ENCODE results near the gene SYCE3.

The SYCE3 gene

GRCh38 chr22:50579752-50580151 is 17.0 kb upstream of the SYCE3 start:
- no peaks in the 10 kb centered on the region for H3K9me3 ChIP-seq (ENCODE audit: control insufficient read depth, insufficient read depth, low read depth, low read length)
- H3K27ac ChIP-seq (ENCODE audit: extremely low read depth, low read depth, low read length) = no peak overlapping the region
- peaks cover 3% of the 10 kb centered on the region; the same call in 1 of the 2 replicates for H3K4me1 ChIP-seq (ENCODE audit: control insufficient read depth, insufficient read depth, low read length)
- no peak overlapping the region for H3K4me3 ChIP-seq (ENCODE audit: low read depth, low read length)
- TF ChIP-seq PRDM10 (tag by site-specific recombination; IDR thresholded peaks at IDR 0.05) (no peak), ZNF341 (tag by site-specific recombination; IDR thresholded peaks at IDR 0.05; ENCODE audit: low read depth) (peak; percentile 67)
- H3K36me3 ChIP-seq (ENCODE audit: control insufficient read depth in 2 of 2, insufficient read depth in 1 of 2, low read length in 2 of 2) = peaks cover 33 to 67% of the 10 kb centered on the region in 2 experiments
- ChIA-PET POLR2A (no interaction called here), CTCF (interaction anchor here (2.3 kb wide), 1 partner anchor 16 kb away, joined by 12 read pairs; the partner anchor contains the start of gene SYCE3)

- no peaks in the 10 kb centered on the region for H3K9me3 ChIP-seq (ENCODE audit: control insufficient read depth, insufficient read depth, low read depth, low read length)
- no peak overlapping the region for H3K27ac ChIP-seq (ENCODE audit: extremely low read depth, low read depth, low read length)
- H3K36me3 ChIP-seq (ENCODE audit: control insufficient read depth in 2 of 2, insufficient read depth in 1 of 2, low read length in 2 of 2) = peaks cover 39 to 70% of the 10 kb centered on the region in 2 experiments
- TF ChIP-seq SCRT2 (tag by site-specific recombination; IDR thresholded peaks at IDR 0.05) (no peak), ZFP41 (tag by site-specific recombination; IDR thresholded peaks at IDR 0.05; ENCODE audit: borderline replicate concordance) (no peak)
- ChIA-PET CTCF (interaction anchor here (0.6 to 2.3 kb wide), 3 partner anchors 10 to 42 kb away, joined by 3 to 12 read pairs (median 4); partner anchors contain the start of gene SYCE3), POLR2A (interaction anchor here (0.9 to 1.6 kb wide), 4 partner anchors 9 to 53 kb away, joined by 3 to 9 read pairs (median 4); partner anchors contain the start of genes SCO2 and SYCE3)
- H3K4me1 ChIP-seq (ENCODE audit: control insufficient read depth, insufficient read depth, low read length) = peaks cover 3% of the 10 kb centered on the region; the same call in 1 of the 2 replicates
- H3K4me3 ChIP-seq (ENCODE audit: low read depth, low read length) = no peak overlapping the region
These were observed 16.1 kb upstream of the SYCE3 start for GRCh38 chr22:50578776-50579310.

- H3K36me3 ChIP-seq (ENCODE audit: control insufficient read depth in 2 of 2, insufficient read depth in 1 of 2, low read length in 2 of 2) = peaks cover 39 to 77% of the 10 kb centered on the region in 2 experiments
- CTCF ChIA-PET = interaction anchor here (0.6 to 2.3 kb wide), 4 partner anchors 9 to 113 kb away, joined by 3 to 12 read pairs (median 4); partner anchors contain the start of gene SYCE3
- POLR2A ChIA-PET = interaction anchor here (0.9 to 1.6 kb wide), 4 partner anchors 9 to 53 kb away, joined by 3 to 9 read pairs (median 4); partner anchors contain the start of genes SCO2 and SYCE3
These were observed 15.5 kb upstream of the SYCE3 start, which contains the start of gene CPT1B for GRCh38 chr22:50577987-50578775. CPT1B (minus strand) TSS chr22:50578427; CDS start chr22:50577915, 512 bp downstream.

GRCh38 chr22:50577697-50577986 is 14.9 kb upstream of the SYCE3 start:
- peaks cover 42 to 82% of the 10 kb centered on the region in 2 experiments for H3K36me3 ChIP-seq (ENCODE audit: control insufficient read depth in 2 of 2, insufficient read depth in 1 of 2, low read length in 2 of 2)
- CTCF ChIA-PET = interaction anchor here (0.8 to 2.3 kb wide), 2 partner anchors 14 to 113 kb away, joined by 3 to 12 read pairs; partner anchors contain the start of gene SYCE3

More at GRCh38 chr22:50577987-50578775, 15.5 kb upstream of the SYCE3 start, which contains the start of gene CPT1B:
- H3K9me3 ChIP-seq (ENCODE audit: control insufficient read depth, insufficient read depth, low read depth, low read length) = no peaks in the 10 kb centered on the region
- H3K4me1 ChIP-seq (ENCODE audit: control insufficient read depth, insufficient read depth, low read length) = peaks cover 3% of the 10 kb centered on the region; the same call in 1 of the 2 replicates
- TF ChIP-seq ZNF701 (tag by site-specific recombination; IDR thresholded peaks at IDR 0.05) = no peak
- TF ChIP-seq EGR2 (tag by site-specific recombination; IDR thresholded peaks at IDR 0.05; ENCODE audit: low read depth) = peak; percentile 48
- TF ChIP-seq ZFHX2 (tag by site-specific recombination; conservative IDR thresholded peaks at IDR 0.05) = peak; percentile 22; the same call in 1 of the 2 replicates
- TF ChIP-seq ZNF791 (tag by site-specific recombination; IDR thresholded peaks at IDR 0.05) = no peak
- H3K4me3 ChIP-seq (ENCODE audit: low read depth, low read length) = no peak within 1 kb of the TSS
- H3K27ac ChIP-seq (ENCODE audit: extremely low read depth, low read depth, low read length) = no peak within 1 kb of the TSS

More at GRCh38 chr22:50577697-50577986, 14.9 kb upstream of the SYCE3 start:
- Histone ChIP-seq H3K4me1 (ENCODE audit: control insufficient read depth, insufficient read depth, low read length) (peaks cover 3% of the 10 kb centered on the region; the same call in 1 of the 2 replicates), H3K9me3 (ENCODE audit: control insufficient read depth, insufficient read depth, low read depth, low read length) (no peaks in the 10 kb centered on the region), H3K27ac (ENCODE audit: extremely low read depth, low read depth, low read length) (no peak overlapping the region), H3K4me3 (ENCODE audit: low read depth, low read length) (no peak overlapping the region)
- POLR2A ChIA-PET = interaction anchor here (1.6 to 3.3 kb wide), 2 partner anchors 14 to 52 kb away, joined by 4 to 13 read pairs; partner anchors contain the start of genes SCO2 and SYCE3
- TF ChIP-seq ZNF658 (tag by site-specific recombination; IDR thresholded peaks at IDR 0.05) = no peak
- no peak for TF ChIP-seq ZNF423 (tag by site-specific recombination; IDR thresholded peaks at IDR 0.05)
- TF ChIP-seq SALL2 (tag by site-specific recombination; IDR thresholded peaks at IDR 0.05; ENCODE audit: borderline replicate concordance) = no peak
- TF ChIP-seq ZNF121 (tag by site-specific recombination; IDR thresholded peaks at IDR 0.05) = no peak
- TF ChIP-seq ZNF211 (tag by site-specific recombination; IDR thresholded peaks at IDR 0.05; ENCODE audit: low read depth) = no peak
- no peak for TF ChIP-seq ZSCAN23 (tag by site-specific recombination; IDR thresholded peaks at IDR 0.05)
